CD14-positive monocyte (primary cell): ENCODE measurements around the gene NUP62. TPM values are rescaled to one million over a fixed set of nuclear protein-coding genes. Genes with fewer than 3 reads are reported as not detected.

Experiments used
- DNase-seq, 3 donors: peaks; one replicate each; pipeline ENCODE4 v3.0.0-alpha.2; 2011 to 2022
- H2AFZ ChIP-seq: 2 replicates; pipeline ENCODE4 v1.6.0; 2012; ENCODE audit warnings: mild to moderate bottlenecking, low read depth, low read length, inconsistent platforms; ENCODE audit not compliant: insufficient read depth, poor library complexity, severe bottlenecking
- H3K27ac ChIP-seq, 2 donors: 1 replicate in 1 of 2; 2 replicates in 1 of 2; pipeline ENCODE4 v1.5.1; 2012 to 2013; ENCODE audit warnings: low read length in 2 of 2, control low read depth in 1 of 2, inconsistent platforms in 1 of 2, low read depth in 1 of 2, mild to moderate bottlenecking in 1 of 2
- H3K27me3 ChIP-seq, 2 donors: one replicate each; pipeline versions ENCODE4 v1.6.0 to v1.6.1; 2011 to 2013; ENCODE audit warnings: low read length in 2 of 2; ENCODE audit not compliant: control insufficient read depth in 2 of 2, insufficient read depth in 2 of 2
- H3K36me3 ChIP-seq, 2 donors: replicated peaks in 1 of 2; 1 replicate in 1 of 2; 2 replicates in 1 of 2; pipeline versions ENCODE4 v1.5.1 to v1.6.1; 2012 to 2013; ENCODE audit warnings: low read length in 2 of 2, control low read depth in 1 of 2, inconsistent platforms in 1 of 2, mild to moderate bottlenecking in 1 of 2; ENCODE audit not compliant: insufficient read depth in 2 of 2, control insufficient read depth in 1 of 2
- H3K4me1 ChIP-seq, 2 donors: 1 replicate in 1 of 2; 2 replicates in 1 of 2; pipeline versions ENCODE4 v1.5.1 to v1.6.1; 2012 to 2013; ENCODE audit warnings: low read length in 2 of 2, control low read depth in 1 of 2, inconsistent platforms in 1 of 2, mild to moderate bottlenecking in 1 of 2, moderate library complexity in 1 of 2; ENCODE audit not compliant: insufficient read depth in 2 of 2, control insufficient read depth in 1 of 2
- H3K4me2 ChIP-seq: replicated peaks from 2 replicates; pipeline ENCODE3; 2012; ENCODE audit warnings: low read length, moderate library complexity, mild to moderate bottlenecking; ENCODE audit not compliant: poor library complexity, severe bottlenecking; ENCODE audit errors: extremely low read depth
- H3K4me3 ChIP-seq, 3 experiments: fragments of 200-600 bp in 1 of 3; sonication (generic) in 1 of 3; replicated peaks in 1 of 3; 1 replicate in 2 of 3; 2 replicates in 1 of 3; pipeline ENCODE4 v1.5.1; 2011 to 2013; ENCODE audit warnings: low read length in 3 of 3, mild to moderate bottlenecking in 3 of 3, control low read depth in 2 of 3, low read depth in 2 of 3, inconsistent platforms in 1 of 3, moderate library complexity in 1 of 3
- H3K79me2 ChIP-seq: 2 replicates; pipeline ENCODE4 v1.6.0; 2012; ENCODE audit warnings: mild to moderate bottlenecking, control low read depth, inconsistent platforms, low read length, moderate library complexity; ENCODE audit not compliant: insufficient read depth
- H3K9ac ChIP-seq: 2 replicates; pipeline ENCODE4 v1.6.0; 2017; ENCODE audit warnings: low read length, mild to moderate bottlenecking; ENCODE audit not compliant: insufficient read depth, poor library complexity, severe bottlenecking
- H3K9me3 ChIP-seq, 2 donors: replicated peaks in 1 of 2; 1 replicate in 1 of 2; 2 replicates in 1 of 2; pipeline versions ENCODE4 v1.5.1 to v1.6.1; 2012 to 2013; ENCODE audit warnings: low read length in 2 of 2, control low read depth in 1 of 2; ENCODE audit not compliant: control insufficient read depth in 1 of 2, insufficient read depth in 1 of 2
- H4K20me1 ChIP-seq: 2 replicates; pipeline ENCODE4 v1.6.0; 2012; ENCODE audit warnings: mild to moderate bottlenecking, low read length, control low read depth, moderate library complexity; ENCODE audit not compliant: insufficient read depth
- H3K27ac Mint-ChIP-seq, 7 donors: one replicate each; pipeline ENCODE4 v1.8.0; 2020; ENCODE audit warnings: mild to moderate bottlenecking in 7 of 7, mixed read lengths in 7 of 7, moderate library complexity in 6 of 7, inconsistent platforms in 2 of 7
- H3K27me3 Mint-ChIP-seq, 3 donors: one replicate each; pipeline ENCODE4 v1.8.0; 2021 to 2022; ENCODE audit warnings: low read depth in 3 of 3, mild to moderate bottlenecking in 3 of 3, mixed read lengths in 3 of 3, moderate library complexity in 3 of 3, inconsistent platforms in 1 of 3
- H3K36me3 Mint-ChIP-seq, 2 donors: one replicate each; pipeline ENCODE4 v1.8.0; 2020; ENCODE audit warnings: mixed read lengths in 2 of 2, inconsistent platforms in 1 of 2, mild to moderate bottlenecking in 1 of 2
- H3K4me1 Mint-ChIP-seq: one replicate; pipeline ENCODE4 v1.8.0; 2020; ENCODE audit warnings: mild to moderate bottlenecking, mixed read lengths
- H3K4me3 Mint-ChIP-seq, 2 donors: one replicate each; pipeline ENCODE4 v1.8.0; 2020; ENCODE audit warnings: mild to moderate bottlenecking in 2 of 2, mixed read lengths in 2 of 2, moderate library complexity in 1 of 2
- H3K9me3 Mint-ChIP-seq, 7 donors: one replicate each; pipeline ENCODE4 v1.8.0; 2020 to 2022; ENCODE audit warnings: mixed read lengths in 7 of 7, mild to moderate bottlenecking in 6 of 7, moderate library complexity in 6 of 7, inconsistent platforms in 2 of 7
- CTCF ChIP-seq: fragments of 200-600 bp; IDR thresholded peaks from one replicate; pipeline ENCODE4 v1.8.0; 2022; ENCODE audit warnings: antibody characterized with exemption, mild to moderate bottlenecking
- WGBS: methylation state at CpG from one replicate; pipeline ENCODE4 v1.1.5; 2013; ENCODE audit warnings: missing lambda C conversion rate; ENCODE audit not compliant: insufficient coverage; 5-methylcytosine and 5-hydroxymethylcytosine counted together
- intact Hi-C, 2 donors: fragments of 100-400 bp; cut with micrococcal nuclease; formaldehyde crosslinking; loops; one replicate each; pipeline versions ENCODE4 v1.15.0 to v1.15.1; 2023
- polyA plus RNA-seq, 3 donors: library from polyadenylated mRNA; depleted of rRNA in 1 of 3; unstranded in 2 of 3; stranded (reverse) in 1 of 3; fragments of 300-500 nt in 2 of 3; fragments of >200 nt in 1 of 3; fragmentation: Illumina TruSeq in 2 of 3; gene quantifications; 1 replicate in 2 of 3; 2 replicates in 1 of 3; pipeline ENCODE4 v1.2.3, GENCODE V29; 2012 to 2021

The NUP62 gene
- polyA plus RNA-seq, 3 donors = 32.3 to 62.2 (median 48.6) TPM

DNA sequence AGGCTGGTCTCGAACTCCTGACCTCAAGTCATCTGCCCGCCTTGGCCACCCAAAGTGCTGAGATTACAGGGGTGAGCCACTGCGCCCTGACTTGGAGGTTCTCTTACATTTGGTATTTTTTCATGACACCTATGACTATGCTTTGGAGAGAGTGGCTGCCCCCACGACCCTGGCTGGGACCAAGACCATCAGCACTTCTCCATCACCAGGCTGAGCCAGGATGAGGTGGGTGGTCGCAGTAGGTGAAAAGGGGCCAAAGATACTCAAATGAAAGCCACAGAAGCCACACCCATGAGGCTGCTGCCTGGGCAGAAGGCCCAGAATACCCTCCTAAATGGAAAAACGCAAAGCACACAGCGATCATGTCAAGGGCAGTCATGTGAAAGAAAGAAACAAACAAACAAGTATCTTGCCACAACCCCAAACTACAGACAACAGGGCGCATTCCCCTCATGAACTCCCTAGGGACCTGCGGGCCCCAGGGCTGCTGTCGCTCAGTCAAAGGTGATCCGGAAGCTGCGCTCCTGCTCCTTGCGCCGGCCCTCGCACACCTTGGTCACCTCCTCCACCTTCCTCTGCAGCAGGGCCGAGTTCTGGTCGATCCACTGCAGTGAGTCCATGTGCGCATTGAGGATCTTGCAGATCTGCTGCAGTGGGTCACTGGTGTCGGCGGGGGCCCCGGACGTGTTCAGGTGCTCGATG is 21.4 kb downstream of the NUP62 start:
- Histone ChIP-seq H3K27ac (no peak overlapping the region), H4K20me1 (no peaks in the 10 kb centered on the region), H3K9ac (no peak overlapping the region), H3K9me3 (no peaks in the 10 kb centered on the region), H3K4me2 (no peak overlapping the region), H3K4me1 (peaks cover 55 to 69% of the 10 kb centered on the region in 2 donors), H3K27me3 (no peaks in the 10 kb centered on the region), H2AFZ (no peak overlapping the region), H3K4me3 (no peak overlapping the region), H3K79me2 (peaks cover 42% of the 10 kb centered on the region), H3K36me3 (peaks cover 36 to 56% of the 10 kb centered on the region in 2 donors)
- intact Hi-C loops = no loop called here
- peaks cover 66% of the 10 kb centered on the region for H3K4me1 Mint-ChIP-seq
- peak overlapping the region in 3 of 7 donors; percentile 41 to 75 (median 68) for H3K27ac Mint-ChIP-seq
- no peak for DNase-seq
- peaks cover 0 to 12% (median 1%) of the 10 kb centered on the region in 3 donors for H3K27me3 Mint-ChIP-seq
- peaks cover 44 to 55% of the 10 kb centered on the region in 2 donors for H3K36me3 Mint-ChIP-seq
- TF ChIP-seq CTCF = no peak
- WGBS = 96% methylated on average over 20 of the region's 23 CpGs
- H3K9me3 Mint-ChIP-seq = no peaks in the 10 kb centered on the region
- H3K4me3 Mint-ChIP-seq = no peak overlapping the region

- Histone ChIP-seq H3K4me2 (no peak overlapping the region), H3K36me3 (peaks cover 33 to 47% of the 10 kb centered on the region in 2 donors), H4K20me1 (no peaks in the 10 kb centered on the region), H3K79me2 (peaks cover 37% of the 10 kb centered on the region), H3K27me3 (no peaks in the 10 kb centered on the region), H2AFZ (no peak overlapping the region), H3K4me3 (no peak overlapping the region), H3K4me1 (peaks cover 46 to 60% of the 10 kb centered on the region in 2 donors), H3K9me3 (no peaks in the 10 kb centered on the region), H3K27ac (peak overlapping the region in 1 of 2 donors; percentile 23), H3K9ac (no peak overlapping the region)
- peak overlapping the region in 5 of 7 donors; percentile 2 to 61 (median 36) for H3K27ac Mint-ChIP-seq
- peaks cover 0 to 12% (median 1%) of the 10 kb centered on the region in 3 donors for H3K27me3 Mint-ChIP-seq
- TF ChIP-seq CTCF = no peak
- DNase-seq = no peak
- H3K9me3 Mint-ChIP-seq = no peaks in the 10 kb centered on the region
- H3K4me3 Mint-ChIP-seq = no peak overlapping the region
- H3K36me3 Mint-ChIP-seq = peaks cover 40 to 48% of the 10 kb centered on the region in 2 donors
- peaks cover 57% of the 10 kb centered on the region for H3K4me1 Mint-ChIP-seq
- intact Hi-C loops = no loop called here
- 96% methylated on average over 15 of the region's 16 CpGs for WGBS
Measured at GRCh38 chr19:49906879-49907564, 22.3 kb downstream of the NUP62 start.
